Gastrocnemius medialis (tissue), 4 donors: Measurements from ENCODE around the gene CARD14. TPM values are rescaled to one million over a fixed set of nuclear protein-coding genes. Genes with fewer than 3 reads are reported as not detected.

Experiments
- ATAC-seq, 2 donors: fragments of 150-250 bp; one replicate each; pipeline ENCODE4 v1.9.1; 2016
- DNase-seq, 2 donors: peaks; one replicate each; pipeline ENCODE4 v3.0.0-alpha.2; 2019
- H3K27ac ChIP-seq, 4 donors: fragments of 200-600 bp; sonication (generic); 1 replicate in 1 of 4; 2 replicates in 3 of 4; pipeline ENCODE4 v1.5.1; 2016 to 2018; ENCODE audit warnings: mild to moderate bottlenecking in 2 of 4, moderate library complexity in 1 of 4
- H3K27me3 ChIP-seq, 3 donors: fragments of 200-600 bp; sonication (generic) in 2 of 3; 1 replicate in 1 of 3; 2 replicates in 2 of 3; pipeline versions ENCODE4 v1.5.1 to v1.6.0; 2016 to 2019; ENCODE audit warnings: mild to moderate bottlenecking in 1 of 3, moderate library complexity in 1 of 3
- H3K36me3 ChIP-seq, 2 donors: fragments of 200-600 bp; sonication (generic) in 1 of 2; one replicate each; pipeline ENCODE4 v1.5.1; 2017 to 2018
- H3K4me1 ChIP-seq, 2 donors: fragments of 200-600 bp; sonication (generic) in 1 of 2; one replicate each; pipeline ENCODE4 v1.5.1; 2016 to 2017; ENCODE audit warnings: mild to moderate bottlenecking in 2 of 2
- H3K4me3 ChIP-seq, 4 donors: fragments of 200-600 bp; sonication (generic) in 3 of 4; 1 replicate in 1 of 4; 2 replicates in 3 of 4; pipeline ENCODE4 v1.5.1; 2016 to 2019; ENCODE audit warnings: mild to moderate bottlenecking in 2 of 4
- H3K9me3 ChIP-seq, 3 donors: fragments of 200-600 bp; sonication (generic) in 2 of 3; 1 replicate in 1 of 3; 2 replicates in 2 of 3; pipeline ENCODE4 v1.5.1; 2016 to 2019
- CTCF ChIP-seq, 5 experiments: fragments of 450-650 bp in 3 of 5; fragments of 200-600 bp in 2 of 5; sonication (generic) in 2 of 5; IDR thresholded peaks in 4 of 5; conservative IDR thresholded peaks in 1 of 5; 1 replicate in 4 of 5; 2 replicates in 1 of 5; pipeline ENCODE4 v1.5.1; 2016 to 2019; ENCODE audit warnings: antibody characterized with exemption in 5 of 5, mild to moderate bottlenecking in 3 of 5, moderate library complexity in 3 of 5
- POLR2A ChIP-seq, 2 donors: fragments of 450-650 bp; IDR thresholded peaks; one replicate each; pipeline ENCODE4 v1.6.1; 2017; ENCODE audit warnings: antibody characterized with exemption in 2 of 2, mild to moderate bottlenecking in 2 of 2, moderate library complexity in 2 of 2
- in situ Hi-C, 4 donors: fragments of 200-750 bp; cut with MboI; loops; one replicate each; pipeline versions ENCODE4 v1.15.0 to v1.8.0; 2017; ENCODE audit warnings: low sequenced_read_pairs in 4 of 4
- intact Hi-C: fragments of 100-400 bp; cut with DNase I; formaldehyde crosslinking; loops from one replicate; pipeline ENCODE4 v1.15.1; 2023; ENCODE audit warnings: low total_unique reads
- total RNA-seq, 4 donors: library from RNA; depleted of rRNA; stranded (reverse); fragments of >200 nt; gene quantifications; one replicate each; pipeline versions ENCODE4 v1.1.0 to v1.2.3, GENCODE V29; 2016

The CARD14 gene
- total RNA-seq, 4 donors from 2014 or later, result not detected

GRCh38 chr17:80181431-80181830 is 11.6 kb downstream of the CARD14 start:
- DNase-seq (no peak), ATAC-seq (no peak)
- in situ Hi-C loops (no loop called here), intact Hi-C loops (no loop called here)
- H3K27me3 ChIP-seq, result no peaks in the 10 kb centered on the region
- no peaks in the 10 kb centered on the region for H3K9me3 ChIP-seq
- H3K4me1 ChIP-seq, result no peaks in the 10 kb centered on the region
- no peak overlapping the region for H3K27ac ChIP-seq
- no peaks in the 10 kb centered on the region for H3K36me3 ChIP-seq
- TF ChIP-seq CTCF (IDR thresholded peaks at IDR 0.05 in 4 of 5, conservative IDR thresholded peaks at IDR 0.05 in 1 of 5) (no peak), POLR2A (IDR thresholded peaks at IDR 0.05) (no peak)
- H3K4me3 ChIP-seq, result no peak overlapping the region

- in situ Hi-C loops (no loop called here), intact Hi-C loops (no loop called here)
- DNase-seq (no peak), ATAC-seq (no peak)
- Histone ChIP-seq H3K27me3 (no peaks in the 10 kb centered on the region), H3K9me3 (no peaks in the 10 kb centered on the region), H3K36me3 (no peaks in the 10 kb centered on the region), H3K27ac (no peak overlapping the region), H3K4me3 (no peak overlapping the region), H3K4me1 (peaks cover 0 to under 1% of the 10 kb centered on the region in 2 donors)
- TF ChIP-seq POLR2A (IDR thresholded peaks at IDR 0.05) (no peak), CTCF (IDR thresholded peaks at IDR 0.05 in 4 of 5, conservative IDR thresholded peaks at IDR 0.05 in 1 of 5) (no peak)
Measured at GRCh38 chr17:80182118-80182844, 12.5 kb downstream of the CARD14 start.

GRCh38 chr17:80182845-80183223 is 13.0 kb downstream of the CARD14 start:
- no peak for TF ChIP-seq CTCF (IDR thresholded peaks at IDR 0.05 in 4 of 5, conservative IDR thresholded peaks at IDR 0.05 in 1 of 5)
- no peak for TF ChIP-seq POLR2A (IDR thresholded peaks at IDR 0.05)
- in situ Hi-C loops (no loop called here), intact Hi-C loops (no loop called here)
- H3K4me3 ChIP-seq, result no peak overlapping the region
- no peaks in the 10 kb centered on the region for H3K27me3 ChIP-seq
- H3K4me1 ChIP-seq, result peaks cover under 1 to 6% of the 10 kb centered on the region in 2 donors
- ATAC-seq (no peak), DNase-seq (no peak)
- no peak overlapping the region for H3K27ac ChIP-seq
- H3K36me3 ChIP-seq, result no peaks in the 10 kb centered on the region
- no peaks in the 10 kb centered on the region for H3K9me3 ChIP-seq

- H3K36me3 ChIP-seq, result no peaks in the 10 kb centered on the region
- H3K4me1 ChIP-seq, result peaks cover 3 to 8% of the 10 kb centered on the region in 2 donors
- no peak for TF ChIP-seq CTCF (IDR thresholded peaks at IDR 0.05 in 4 of 5, conservative IDR thresholded peaks at IDR 0.05 in 1 of 5)
- TF ChIP-seq POLR2A (IDR thresholded peaks at IDR 0.05), result no peak
- no peak overlapping the region for H3K27ac ChIP-seq
- in situ Hi-C loops (no loop called here), intact Hi-C loops (no loop called here)
- no peak overlapping the region for H3K4me3 ChIP-seq
- ATAC-seq (no peak), DNase-seq (no peak)
- H3K9me3 ChIP-seq, result no peaks in the 10 kb centered on the region
- H3K27me3 ChIP-seq, result no peaks in the 10 kb centered on the region
Measured at GRCh38 chr17:80183581-80184422, 14.0 kb downstream of the CARD14 start.
